HepG2 (cell line): ENCODE measurements around the gene RCAN2. TPM values are rescaled to one million over a fixed set of nuclear protein-coding genes. Genes with fewer than 3 reads are reported as not detected.

Experiments used
- RORA ChIP-seq: sonication (generic); formaldehyde crosslinking; IDR thresholded peaks from 2 replicates; pipeline ENCODE4 v1.5.0; 2020; ENCODE audit warnings: mild to moderate bottlenecking, missing genetic modification reagents, moderate library complexity
- ZBTB39 ChIP-seq: sonication (generic); formaldehyde crosslinking; IDR thresholded peaks from 2 replicates; pipeline ENCODE4 v1.5.0; 2020; ENCODE audit warnings: missing genetic modification reagents
- ZHX2 ChIP-seq, 2 experiments: sonication (generic) in 1 of 2; formaldehyde crosslinking in 1 of 2; IDR thresholded peaks; 2 replicates each; pipeline versions ENCODE4 v1.6.1 to v1.9.0; 2014 to 2022; ENCODE audit warnings: antibody characterized with exemption in 1 of 2, borderline replicate concordance in 1 of 2, inconsistent platforms in 1 of 2, low read depth in 1 of 2, missing genetic modification reagents in 1 of 2
- polyA plus RNA-seq, 8 experiments: library from polyadenylated mRNA; depleted of rRNA in 3 of 8; stranded (reverse) in 7 of 8; unstranded in 1 of 8; fragments of >200 nt; fragmentation: Illumina TruSeq in 4 of 8; extraction: Trizol in 4 of 8; gene quantifications; 2 replicates each; pipeline versions ENCODE4 v1.2.1 to v1.2.3, GENCODE V29; 2011 to 2016; ENCODE audit warnings: low read depth in 4 of 8, missing spikeins in 1 of 8, mixed read lengths in 1 of 8; ENCODE audit not compliant: insufficient read depth in 1 of 8
- total RNA-seq, 5 experiments: library from RNA; depleted of rRNA; stranded (reverse); fragments of >200 nt; fragmentation: Illumina TruSeq; extraction: Trizol; gene quantifications; 2 replicates each; pipeline ENCODE4 v1.2.3, GENCODE V29; 2016; ENCODE audit warnings: low read depth in 1 of 5

The RCAN2 gene
- total and polyA plus RNA-seq, 2 of the 13 experiments (the other 11 are each of a cell fraction or from before 2014, with no cell fraction given) = not detected

GRCh38 chr6:46269447-46270229, 221.6 kb downstream of the RCAN2 start (continued):
- TF ChIP-seq ZHX2 (IDR thresholded peaks at IDR 0.05; ENCODE audit: low read depth) = no peak
- TF ChIP-seq ZHX2 (CRISPR knock-in tag; IDR thresholded peaks at IDR 0.05; ENCODE audit: borderline replicate concordance) = no peak
- no peak for TF ChIP-seq ZBTB39
- TF ChIP-seq RORA (CRISPR knock-in tag) = no peak
